ENCODE data around the gene ATP10A.

Gene ATP10A, protein sequence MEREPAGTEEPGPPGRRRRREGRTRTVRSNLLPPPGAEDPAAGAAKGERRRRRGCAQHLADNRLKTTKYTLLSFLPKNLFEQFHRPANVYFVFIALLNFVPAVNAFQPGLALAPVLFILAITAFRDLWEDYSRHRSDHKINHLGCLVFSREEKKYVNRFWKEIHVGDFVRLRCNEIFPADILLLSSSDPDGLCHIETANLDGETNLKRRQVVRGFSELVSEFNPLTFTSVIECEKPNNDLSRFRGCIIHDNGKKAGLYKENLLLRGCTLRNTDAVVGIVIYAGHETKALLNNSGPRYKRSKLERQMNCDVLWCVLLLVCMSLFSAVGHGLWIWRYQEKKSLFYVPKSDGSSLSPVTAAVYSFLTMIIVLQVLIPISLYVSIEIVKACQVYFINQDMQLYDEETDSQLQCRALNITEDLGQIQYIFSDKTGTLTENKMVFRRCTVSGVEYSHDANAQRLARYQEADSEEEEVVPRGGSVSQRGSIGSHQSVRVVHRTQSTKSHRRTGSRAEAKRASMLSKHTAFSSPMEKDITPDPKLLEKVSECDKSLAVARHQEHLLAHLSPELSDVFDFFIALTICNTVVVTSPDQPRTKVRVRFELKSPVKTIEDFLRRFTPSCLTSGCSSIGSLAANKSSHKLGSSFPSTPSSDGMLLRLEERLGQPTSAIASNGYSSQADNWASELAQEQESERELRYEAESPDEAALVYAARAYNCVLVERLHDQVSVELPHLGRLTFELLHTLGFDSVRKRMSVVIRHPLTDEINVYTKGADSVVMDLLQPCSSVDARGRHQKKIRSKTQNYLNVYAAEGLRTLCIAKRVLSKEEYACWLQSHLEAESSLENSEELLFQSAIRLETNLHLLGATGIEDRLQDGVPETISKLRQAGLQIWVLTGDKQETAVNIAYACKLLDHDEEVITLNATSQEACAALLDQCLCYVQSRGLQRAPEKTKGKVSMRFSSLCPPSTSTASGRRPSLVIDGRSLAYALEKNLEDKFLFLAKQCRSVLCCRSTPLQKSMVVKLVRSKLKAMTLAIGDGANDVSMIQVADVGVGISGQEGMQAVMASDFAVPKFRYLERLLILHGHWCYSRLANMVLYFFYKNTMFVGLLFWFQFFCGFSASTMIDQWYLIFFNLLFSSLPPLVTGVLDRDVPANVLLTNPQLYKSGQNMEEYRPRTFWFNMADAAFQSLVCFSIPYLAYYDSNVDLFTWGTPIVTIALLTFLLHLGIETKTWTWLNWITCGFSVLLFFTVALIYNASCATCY (N-terminal part only)

DNA sequence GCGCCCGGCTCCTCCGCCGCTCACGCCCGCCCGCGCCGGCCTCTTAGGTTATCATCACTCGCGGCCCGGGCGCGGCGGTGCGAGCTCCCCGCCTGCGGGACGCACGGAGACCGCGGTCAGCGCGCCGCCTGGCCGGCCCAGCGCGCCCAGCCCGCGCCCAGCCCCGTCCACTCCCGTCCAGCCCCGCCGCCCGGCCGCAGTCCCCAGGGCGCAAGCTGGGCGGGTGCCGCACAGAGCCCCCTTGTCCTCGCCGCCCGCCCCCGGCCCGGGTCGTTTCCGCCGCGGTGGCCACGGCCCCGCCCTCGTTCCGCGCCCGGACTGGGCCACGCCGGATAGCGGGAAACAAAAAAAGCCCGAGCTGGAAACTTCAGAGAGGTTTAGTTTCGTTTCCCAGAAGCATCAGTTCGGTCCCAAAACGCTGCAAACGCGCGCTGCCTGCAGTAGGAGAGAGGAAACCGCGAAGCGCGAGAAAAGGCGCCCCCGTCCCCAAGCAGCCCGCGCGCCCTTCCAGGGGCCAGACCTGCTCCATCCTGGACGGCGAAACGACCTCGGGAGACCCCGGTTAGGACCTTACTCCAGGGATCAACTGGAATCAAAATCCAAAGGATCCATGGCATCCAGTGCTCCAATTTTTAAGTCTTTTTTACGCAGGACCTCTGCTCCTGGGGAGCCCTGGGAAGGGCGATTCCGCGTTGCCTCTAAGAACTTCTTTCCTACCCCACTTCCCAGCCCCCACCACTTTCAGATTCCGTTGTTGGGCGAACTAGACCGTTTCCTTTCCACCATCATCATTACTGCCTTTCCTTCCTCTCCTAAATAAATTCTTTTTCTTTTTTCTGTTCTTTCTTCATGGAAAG is at the start of gene ATP10A:
TSS of gene ATP10A (minus strand) at position 217 of the 857 bp plus-strand sequence. CDS start 231 bp downstream, outside the sequence.
- peak; percentile 34 for DNase-seq (ENCODE audit: low spot score)

DNA sequence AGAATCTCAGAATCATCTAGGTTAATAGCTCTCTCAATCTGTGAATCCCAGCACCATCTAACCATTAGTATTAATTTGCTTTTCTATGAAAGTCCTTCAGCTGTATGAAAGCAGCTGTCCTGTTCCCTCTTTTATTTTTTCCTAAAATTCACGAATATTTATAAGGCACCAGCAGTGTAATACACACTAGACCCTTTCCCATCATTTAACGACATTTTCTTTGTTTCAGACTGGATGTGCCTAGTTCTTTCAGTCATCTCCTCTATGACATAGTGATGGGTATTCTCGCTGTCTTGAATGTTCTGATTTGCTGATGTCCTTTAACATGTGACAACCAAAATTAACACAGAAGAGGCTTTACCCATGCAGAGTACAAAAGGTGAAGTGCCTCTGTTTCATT is 48.9 kb upstream of the ATP10A start:
- no peak for DNase-seq (ENCODE audit: low spot score)

- DNase-seq (ENCODE audit: low spot score) = no peak
These were observed 47.7 kb upstream of the ATP10A start for GRCh38 chr15:25910832-25911231.

DNA sequence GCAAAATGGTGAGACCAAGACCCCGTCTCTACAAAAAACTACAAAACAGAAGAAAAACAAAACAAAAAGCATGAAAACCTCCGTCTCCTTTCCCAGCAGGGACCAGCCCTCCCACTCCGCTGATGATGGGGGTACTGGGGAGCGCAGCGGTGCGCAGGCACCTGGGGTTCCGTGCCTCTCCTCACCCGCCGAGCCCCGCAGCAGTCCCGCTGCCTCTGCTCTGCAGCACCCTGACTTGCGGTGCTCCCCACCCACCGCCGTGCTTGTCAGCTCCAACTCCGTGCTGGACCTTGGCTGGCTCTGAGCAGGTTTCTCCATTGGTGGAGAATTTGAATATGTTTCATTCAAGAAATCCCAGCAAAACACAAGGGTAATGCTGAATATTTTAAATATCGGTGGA is 46.7 kb upstream of the ATP10A start:
- DNase-seq (ENCODE audit: low spot score) = no peak

GRCh38 chr15:25909325-25909724 is 46.2 kb upstream of the ATP10A start:
- DNase-seq (ENCODE audit: low spot score) = no peak

GRCh38 chr15:25905140-25905539 is 42.0 kb upstream of the ATP10A start:
- DNase-seq (ENCODE audit: low spot score) = no peak

GRCh38 chr15:25903024-25903581 is 40.0 kb upstream of the ATP10A start:
- no peak for DNase-seq (ENCODE audit: low spot score)

DNA sequence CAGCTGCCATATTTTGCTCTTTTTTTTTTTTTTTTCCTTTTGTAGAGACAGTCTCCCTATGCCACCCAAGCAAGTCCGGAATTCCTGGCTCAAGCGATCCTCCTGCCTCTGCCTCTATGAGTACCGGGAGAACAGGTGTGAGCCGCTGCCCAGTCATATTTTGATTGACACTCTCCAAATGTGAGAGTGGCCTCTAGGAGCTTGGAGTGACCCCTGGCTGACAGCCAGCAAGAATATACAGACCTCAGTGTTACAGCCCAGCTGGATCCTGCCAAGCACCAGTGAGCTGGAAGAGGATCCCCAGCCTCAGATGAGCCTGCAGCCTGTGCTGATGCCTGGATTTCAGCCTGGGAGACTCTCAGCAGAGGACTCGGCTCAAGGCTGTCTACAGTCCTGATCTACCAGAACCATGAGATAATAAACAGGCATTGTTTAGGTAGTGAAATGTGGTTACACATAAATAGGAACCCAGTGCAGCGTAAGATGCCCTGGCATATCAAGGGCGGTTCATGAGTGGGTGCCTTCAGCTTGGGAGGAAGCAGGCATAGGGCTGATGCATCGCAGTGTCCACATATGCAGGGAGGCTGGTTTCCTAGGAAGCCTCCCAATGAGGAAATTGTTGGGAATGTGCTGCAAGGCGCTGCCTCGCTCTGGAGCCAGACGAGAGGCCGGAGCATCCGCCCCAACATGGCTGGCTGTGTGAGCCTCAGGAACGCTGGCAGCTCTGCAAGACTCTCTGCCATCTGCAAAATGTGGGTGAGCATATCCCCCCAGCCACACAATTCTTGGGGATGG is 38.9 kb upstream of the ATP10A start:
- no peak for DNase-seq (ENCODE audit: low spot score)

GRCh38 chr15:25900901-25901300 is 37.8 kb upstream of the ATP10A start:
- no peak for DNase-seq (ENCODE audit: low spot score)

DNA sequence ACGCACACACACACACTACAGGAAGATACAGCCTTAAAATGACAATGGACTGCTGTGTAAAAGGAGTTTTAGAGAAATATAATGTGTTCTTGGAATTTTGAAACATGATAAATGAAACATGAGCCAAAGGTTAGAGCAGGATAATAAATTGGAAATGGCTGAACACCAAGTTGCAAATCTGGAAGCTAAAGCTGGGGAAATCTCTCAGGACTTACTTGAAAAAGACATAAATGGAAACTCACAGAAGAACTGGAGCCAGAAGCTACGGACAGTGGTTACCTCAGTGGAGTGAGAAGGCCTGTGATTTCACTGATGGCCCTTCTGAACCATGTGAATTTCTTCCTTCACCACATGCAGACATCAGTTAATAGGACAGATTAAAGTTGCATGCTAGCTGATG is 37.3 kb upstream of the ATP10A start:
- DNase-seq (ENCODE audit: low spot score) = no peak

DNA sequence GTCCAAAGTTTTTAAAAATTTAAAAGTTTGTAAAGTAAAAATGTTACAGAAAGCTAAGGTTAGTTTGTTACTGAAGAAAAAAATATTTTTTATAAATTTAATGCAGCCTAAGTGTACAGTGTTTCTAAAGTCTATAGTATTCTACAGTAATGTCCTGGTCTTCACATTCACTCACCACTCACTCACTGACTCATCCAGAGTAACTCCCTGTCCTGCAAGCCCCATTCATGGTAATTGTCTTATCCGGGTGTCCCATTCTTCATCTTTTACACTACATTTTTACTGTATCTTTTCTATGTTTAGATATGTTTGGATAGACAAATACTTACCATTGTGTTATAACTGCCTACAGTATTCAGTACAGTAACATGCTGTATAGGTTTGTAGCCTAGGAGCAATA is 36.7 kb upstream of the ATP10A start:
- DNase-seq (ENCODE audit: low spot score) = no peak

GRCh38 chr15:25897658-25898057 is 34.5 kb upstream of the ATP10A start:
- DNase-seq (ENCODE audit: low spot score) = no peak

DNA sequence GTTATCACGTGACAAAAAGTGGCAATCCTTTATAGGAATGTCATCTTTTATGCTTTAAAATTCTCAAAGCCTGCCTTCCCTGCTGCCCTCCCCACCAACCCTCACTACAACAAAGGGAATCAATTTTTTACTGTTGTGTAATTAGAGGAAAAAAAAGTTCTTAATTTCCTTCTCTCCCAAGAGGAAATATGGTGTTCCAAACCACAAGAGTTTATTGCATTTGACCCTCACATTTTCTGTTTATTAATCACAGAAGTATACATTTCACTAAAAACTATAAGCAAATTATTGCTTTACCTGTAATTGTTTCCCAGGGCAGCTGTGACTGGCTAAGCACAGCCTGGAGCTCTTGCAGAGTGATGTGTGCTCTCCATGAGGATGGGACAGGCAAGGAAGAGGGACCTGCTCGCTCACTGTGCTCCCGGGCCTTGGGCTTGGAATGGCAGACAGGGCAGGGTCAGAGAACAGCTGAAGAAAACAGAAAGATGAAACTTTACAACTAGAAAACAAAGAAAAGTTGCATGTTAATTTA is 31.3 kb upstream of the ATP10A start:
- no peak for DNase-seq (ENCODE audit: low spot score)

GRCh38 chr15:25893596-25893995 is 30.5 kb upstream of the ATP10A start:
- no peak for DNase-seq (ENCODE audit: low spot score)

DNA sequence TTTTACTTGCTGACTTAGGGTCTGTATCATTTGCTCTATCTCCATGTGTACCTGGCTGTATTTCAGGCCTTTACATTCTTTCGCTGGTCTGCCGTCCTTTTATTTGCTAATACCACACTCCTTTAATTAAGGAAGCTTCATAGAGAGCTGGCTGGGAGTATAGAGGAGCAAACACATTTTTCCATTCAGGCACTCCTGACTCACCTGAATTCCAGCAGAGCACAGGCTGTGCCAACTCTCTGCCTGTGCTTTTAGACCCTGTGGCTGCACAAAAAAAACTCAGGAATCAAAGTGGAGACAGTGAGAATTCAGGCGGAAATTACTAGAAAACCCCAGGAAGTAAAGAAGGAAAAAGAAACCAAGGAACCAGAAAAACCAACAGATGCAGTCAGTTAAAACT is 29.0 kb upstream of the ATP10A start:
- DNase-seq (ENCODE audit: low spot score) = no peak

- no peak for DNase-seq (ENCODE audit: low spot score)
These were observed 28.0 kb upstream of the ATP10A start for GRCh38 chr15:25891081-25891480.

DNA sequence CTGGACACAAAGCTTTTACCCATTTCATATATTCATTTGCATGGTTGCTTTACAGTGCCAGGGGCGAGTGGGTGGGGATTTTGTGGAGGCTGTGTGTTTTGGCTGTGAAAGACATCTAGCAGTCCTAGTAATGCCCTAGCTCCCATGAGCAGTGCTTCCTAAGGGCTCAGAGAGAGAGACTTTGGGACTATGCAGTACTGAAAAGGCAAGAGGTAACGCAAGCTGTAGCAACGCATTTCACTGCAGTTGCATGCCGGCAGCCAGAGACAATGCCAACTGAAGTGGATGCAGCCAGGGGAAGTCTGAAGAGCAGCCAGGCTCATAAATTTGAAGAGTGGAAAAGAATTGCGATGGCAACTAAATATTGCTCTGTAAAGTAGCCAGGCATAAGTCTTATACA is 27.4 kb upstream of the ATP10A start:
- DNase-seq (ENCODE audit: low spot score) = no peak

DNA sequence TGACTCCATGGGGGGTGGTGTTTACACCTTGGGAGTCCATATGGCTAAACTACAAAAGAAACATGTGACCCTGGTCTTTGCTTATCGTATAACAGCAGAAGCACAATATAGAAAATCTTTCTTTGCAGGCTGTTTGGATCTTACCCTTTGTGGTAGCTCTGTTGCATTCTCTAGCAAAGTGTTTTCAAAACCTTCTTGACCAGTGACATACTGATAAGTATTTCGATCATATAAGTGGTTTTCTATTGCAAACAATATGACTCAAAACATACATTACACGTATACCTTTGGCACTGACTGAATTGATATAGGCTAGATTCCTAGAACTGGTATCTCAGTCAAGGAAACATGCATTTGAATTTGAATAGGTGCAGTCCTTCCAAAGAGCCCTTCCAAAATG is 24.7 kb upstream of the ATP10A start:
- DNase-seq (ENCODE audit: low spot score) = no peak

DNA sequence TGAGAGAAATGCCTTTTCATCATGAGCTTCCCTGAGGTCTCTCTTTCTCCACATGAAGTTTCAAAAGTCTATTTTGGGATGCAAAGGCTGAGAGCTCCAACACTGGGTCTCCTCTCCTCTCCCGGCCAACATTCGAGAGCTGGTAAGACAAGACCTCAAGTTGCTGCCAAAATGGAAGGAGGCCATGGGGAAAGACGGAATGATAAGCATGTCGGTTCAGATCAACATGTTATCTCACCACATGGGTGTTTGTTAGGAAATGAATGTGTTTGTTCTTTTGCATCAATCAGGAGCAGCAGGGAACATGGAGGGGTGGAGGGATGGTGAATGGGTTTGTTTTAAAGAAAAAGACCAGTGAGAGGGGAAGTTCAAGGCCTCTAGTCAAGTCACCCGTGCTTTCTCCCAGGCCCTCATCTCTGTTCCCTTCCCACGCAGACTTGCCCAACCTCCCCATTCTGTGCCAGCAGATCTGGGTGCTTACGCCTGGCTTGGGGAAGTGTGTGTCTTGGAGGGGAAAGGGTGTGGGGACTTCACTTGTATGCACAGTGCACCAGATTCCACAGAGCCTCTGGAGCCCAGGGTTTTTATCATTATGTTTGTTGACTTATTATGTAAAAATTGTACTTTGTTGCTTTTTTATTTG is 23.5 kb upstream of the ATP10A start:
- DNase-seq (ENCODE audit: low spot score) = no peak
